ENCODE measurements around the gene ZSWIM5.
"Not testable (repeated sequence)": the region's sequence is repeated elsewhere in the genome, so short reads cannot be mapped to it uniquely, and the experiment has no call there.

ZSWIM5 gene

GRCh38 chr1:45200906-45201500, 5.4 kb downstream of the ZSWIM5 start:
- no peak for DNase-seq

- DNase-seq: no peak
Measured at GRCh38 chr1:45200435-45200834, 6.0 kb downstream of the ZSWIM5 start.

GRCh38 chr1:45198185-45198584, 8.2 kb downstream of the ZSWIM5 start:
- no peak for DNase-seq

DNA sequence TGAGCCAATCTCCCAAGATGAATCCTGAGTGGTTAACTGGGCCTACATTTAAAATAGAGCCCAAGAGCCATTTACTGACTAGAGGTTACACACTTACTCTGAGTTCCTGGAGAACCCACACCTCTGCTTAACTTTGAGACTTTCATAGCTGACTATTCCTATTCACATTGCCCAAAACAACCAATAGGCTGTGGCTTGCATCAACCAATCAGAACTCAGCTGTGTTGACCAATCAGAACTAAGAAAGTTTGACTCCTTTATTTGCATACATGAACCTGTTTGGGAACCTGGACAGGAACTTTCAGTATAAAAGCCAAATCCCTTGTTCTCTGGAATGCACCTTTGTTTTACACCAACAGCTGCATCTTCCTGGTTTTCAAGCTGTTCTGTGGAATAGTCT, 9.5 kb downstream of the ZSWIM5 start:
- no peak for DNase-seq

GRCh38 chr1:45191418-45191783, 15.0 kb downstream of the ZSWIM5 start:
- no peak for DNase-seq

- no peak for DNase-seq
Measured at GRCh38 chr1:45187725-45188124, 18.7 kb downstream of the ZSWIM5 start.

DNA sequence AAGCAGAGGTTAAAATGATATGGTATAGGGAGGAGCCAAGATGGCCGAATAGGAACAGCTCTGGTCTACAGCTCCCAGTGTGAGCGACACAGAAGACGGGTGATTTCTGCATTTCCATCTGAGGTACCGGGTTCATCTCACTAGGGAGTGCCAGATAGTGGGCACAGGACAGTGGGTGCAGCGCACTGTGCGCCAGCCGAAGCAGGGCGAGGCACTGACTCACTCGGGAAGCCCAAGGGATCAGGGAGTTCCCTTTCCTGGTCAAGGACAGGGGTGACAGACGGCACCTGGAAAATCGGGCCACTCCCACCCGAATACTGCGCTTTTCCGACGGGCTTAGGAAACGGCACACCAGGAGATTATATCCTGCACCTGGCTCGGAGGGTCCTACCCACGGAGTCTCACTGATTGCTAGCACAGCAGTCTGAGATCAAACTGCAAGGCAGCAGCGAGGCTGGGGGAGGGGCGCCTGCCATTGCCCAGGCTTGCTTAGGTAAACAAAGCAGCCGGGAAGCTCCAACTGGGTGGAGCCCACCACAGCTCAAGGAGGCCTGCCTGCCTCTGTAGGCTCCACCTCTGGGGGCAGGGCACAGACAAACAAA, 26.4 kb downstream of the ZSWIM5 start:
- not testable (repeated sequence) for DNase-seq

DNA sequence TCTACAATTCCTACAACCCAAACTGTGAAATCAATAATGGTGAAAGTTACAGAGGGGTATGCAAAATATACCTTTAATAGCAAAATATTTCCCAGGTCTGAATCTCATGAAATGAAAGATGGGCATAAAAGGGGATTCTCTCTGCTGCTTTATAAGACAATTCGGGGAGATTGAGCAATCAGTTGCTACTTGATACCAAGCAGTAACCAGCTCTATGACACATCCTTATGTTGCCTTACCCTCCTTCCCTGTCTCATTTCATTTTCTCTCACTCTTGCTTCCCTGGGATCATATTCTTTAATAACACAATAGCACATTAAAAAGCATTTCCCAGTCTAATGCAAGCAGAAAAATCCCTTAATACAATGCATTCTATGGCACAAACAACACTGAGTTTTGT, 29.0 kb downstream of the ZSWIM5 start:
- DNase-seq: no peak

GRCh38 chr1:45172764-45173163, 33.6 kb downstream of the ZSWIM5 start:
- DNase-seq: no peak

GRCh38 chr1:45172005-45172404, 34.4 kb downstream of the ZSWIM5 start:
- DNase-seq: no peak

GRCh38 chr1:45171575-45171974, 34.8 kb downstream of the ZSWIM5 start:
- no peak for DNase-seq

- no peak for DNase-seq
Measured at GRCh38 chr1:45170151-45170742, 36.2 kb downstream of the ZSWIM5 start.

DNA sequence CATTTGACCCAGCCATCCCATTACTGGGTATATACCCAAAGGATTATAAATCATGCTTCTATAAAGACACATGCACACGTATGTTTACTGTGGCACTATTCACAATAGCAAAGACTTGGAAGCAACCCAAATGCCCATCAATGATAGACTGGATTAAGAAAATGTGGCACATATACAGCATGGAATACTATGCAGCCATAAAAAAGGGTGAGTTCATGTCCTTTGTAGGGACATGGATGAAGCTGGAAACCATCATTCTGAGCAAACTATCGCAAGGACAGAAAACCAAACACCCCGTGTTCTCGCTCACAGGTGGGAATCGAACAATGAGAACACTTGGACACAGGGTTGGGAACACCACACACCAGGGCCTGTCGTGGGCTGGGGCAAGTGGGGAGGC, 38.5 kb downstream of the ZSWIM5 start:
- not testable (repeated sequence) for DNase-seq

- DNase-seq: not testable (repeated sequence)
Measured at GRCh38 chr1:45164307-45164706, 42.1 kb downstream of the ZSWIM5 start.

- DNase-seq: not testable (repeated sequence)
Measured at GRCh38 chr1:45163111-45163510, 43.3 kb downstream of the ZSWIM5 start.

DNA sequence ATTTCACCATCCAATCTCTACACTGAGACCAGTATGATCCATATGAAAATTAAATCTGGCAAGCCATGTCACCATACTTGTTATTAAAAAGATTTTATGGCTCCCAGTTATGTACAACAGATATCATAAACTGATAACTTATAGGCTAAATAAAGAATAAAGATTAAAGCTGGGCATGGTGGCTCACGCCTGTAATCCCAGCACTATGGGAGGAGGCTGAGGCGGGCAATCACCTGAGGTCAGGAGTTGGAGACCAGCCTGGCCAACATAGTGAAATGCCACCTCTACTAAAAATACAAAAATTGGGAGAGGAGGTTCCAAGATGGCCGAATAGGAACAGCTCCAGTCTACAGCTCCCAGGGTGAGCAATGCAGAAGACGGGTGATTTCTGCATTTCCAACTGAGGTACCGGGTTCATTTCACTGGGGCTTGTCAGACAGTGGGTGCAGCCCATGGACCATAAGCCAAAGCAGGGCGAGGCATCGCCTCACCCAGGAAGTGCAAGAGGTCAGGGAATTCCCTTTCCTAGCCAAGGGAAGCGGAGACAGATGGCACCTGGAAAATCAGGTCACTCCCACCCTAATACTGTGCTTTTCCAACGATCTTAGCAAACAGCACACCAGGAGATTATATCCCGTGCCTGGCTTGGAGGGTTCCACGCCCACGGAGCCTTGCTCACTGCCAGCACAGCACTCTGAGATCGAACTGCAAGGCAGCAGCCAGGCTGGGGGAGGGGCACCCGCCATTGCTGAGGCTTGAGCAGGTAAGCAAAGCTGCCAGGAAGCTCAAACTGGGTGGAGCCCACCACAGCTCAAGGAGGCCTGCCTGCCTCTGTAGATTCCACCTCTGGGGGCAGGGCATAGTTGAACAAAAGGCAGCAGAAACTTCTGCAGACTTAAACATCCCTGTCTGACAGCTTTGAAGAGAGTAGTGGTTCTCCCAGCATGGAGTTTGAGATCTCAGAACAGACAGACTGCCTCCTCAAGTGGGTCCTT, 44.1 kb downstream of the ZSWIM5 start:
- DNase-seq: not testable (repeated sequence)

DNA sequence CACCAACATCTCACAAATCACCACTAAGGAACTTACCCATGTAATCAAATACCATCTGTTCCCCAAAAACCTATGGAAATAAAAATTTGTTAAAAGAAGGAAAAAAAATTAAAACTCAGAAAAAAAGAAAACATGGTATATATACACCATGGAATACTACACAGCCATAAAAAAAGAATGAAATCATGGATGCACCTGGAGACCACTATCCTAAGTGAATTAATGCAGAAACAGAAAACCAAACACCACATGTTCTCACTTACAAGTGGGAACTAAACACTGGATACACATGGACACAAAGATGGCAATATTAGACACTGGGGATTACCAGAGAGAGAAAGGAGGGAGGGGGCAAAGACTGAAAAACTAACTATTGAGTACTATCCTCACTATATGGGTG, 50.4 kb downstream of the ZSWIM5 start:
- no peak for DNase-seq

DNA sequence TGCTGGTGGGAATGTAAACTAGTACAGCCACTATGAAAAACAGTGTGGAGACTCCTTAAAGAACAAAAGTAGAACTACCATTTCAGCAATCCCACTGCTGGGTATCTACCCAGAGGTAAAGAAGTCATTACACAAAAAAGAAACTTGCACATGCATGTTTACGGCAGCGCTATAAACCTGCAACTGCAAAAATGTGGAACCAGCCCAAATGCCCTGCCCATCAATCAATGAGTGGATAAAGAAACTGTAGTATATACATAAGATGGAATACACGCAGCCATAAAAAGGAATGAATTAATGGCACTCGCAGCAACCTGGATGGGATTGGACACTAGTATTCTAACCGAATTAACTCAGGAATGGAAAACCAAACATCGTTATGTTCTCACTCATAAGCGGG, 51.0 kb downstream of the ZSWIM5 start:
- DNase-seq: no peak

DNA sequence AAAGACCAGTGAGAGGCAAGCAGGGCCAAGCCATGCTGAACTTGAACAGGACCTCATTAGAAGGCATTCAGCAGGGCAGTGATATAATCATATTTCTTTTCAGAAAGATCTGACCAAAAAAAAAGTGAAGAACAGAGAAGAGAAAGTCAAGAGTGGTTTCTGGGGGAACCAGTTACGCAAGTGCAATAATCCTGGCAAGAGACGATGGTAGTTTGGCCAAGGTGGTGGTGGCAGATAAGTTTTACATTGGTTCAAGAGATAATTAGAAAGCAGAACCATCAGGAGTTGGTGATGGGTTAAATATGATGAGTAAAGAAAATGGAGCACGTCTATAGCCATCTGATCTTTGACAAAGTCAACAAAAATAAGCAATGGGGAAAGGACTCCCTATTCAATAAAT, 54.3 kb downstream of the ZSWIM5 start:
- DNase-seq: no peak

- DNase-seq: no peak
Measured at GRCh38 chr1:45148209-45148825, 58.1 kb downstream of the ZSWIM5 start.

GRCh38 chr1:45146833-45147232, 59.6 kb downstream of the ZSWIM5 start:
- DNase-seq: no peak

GRCh38 chr1:45141247-45142003, 65.0 kb downstream of the ZSWIM5 start:
- DNase-seq: no peak
